Loucy (cell line): ENCODE results near the gene TENM4.

Experiments used
- EZH2phosphoT487 ChIP-seq: fragments of 200-600 bp; IDR thresholded peaks from 2 replicates; pipeline ENCODE4 v1.6.1; 2018; ENCODE audit warnings: antibody characterized with exemption, mild to moderate bottlenecking, moderate library complexity, borderline replicate concordance
- TF ChIP-seq, protein P1 (sequence below): fragments of 200-600 bp; sonication (generic); conservative IDR thresholded peaks from 2 replicates; pipeline ENCODE4 v1.5.1; 2014; ENCODE audit warnings: mild to moderate bottlenecking, antibody characterized with exemption, low read length

DNA sequence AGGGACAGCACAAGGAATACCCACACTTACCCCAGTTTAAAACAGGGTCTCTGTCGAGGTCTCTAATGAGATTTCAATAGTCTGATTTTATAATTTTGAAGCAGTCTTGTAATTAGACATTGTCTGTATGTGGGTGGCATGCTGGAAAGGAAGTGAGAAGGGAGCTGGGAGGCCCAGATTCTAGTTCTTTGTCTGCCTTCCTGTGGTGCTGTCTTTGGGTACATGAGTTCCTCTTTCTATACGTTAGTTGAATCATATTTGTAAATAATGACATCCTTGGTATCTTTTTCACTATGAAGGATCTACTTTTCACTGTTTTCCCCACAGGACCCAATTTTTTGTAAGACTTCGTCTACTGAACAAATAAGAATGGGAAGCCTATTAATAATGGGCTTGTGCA, 42.0 kb upstream of the TENM4 start:
- TF ChIP-seq, protein P1, sequence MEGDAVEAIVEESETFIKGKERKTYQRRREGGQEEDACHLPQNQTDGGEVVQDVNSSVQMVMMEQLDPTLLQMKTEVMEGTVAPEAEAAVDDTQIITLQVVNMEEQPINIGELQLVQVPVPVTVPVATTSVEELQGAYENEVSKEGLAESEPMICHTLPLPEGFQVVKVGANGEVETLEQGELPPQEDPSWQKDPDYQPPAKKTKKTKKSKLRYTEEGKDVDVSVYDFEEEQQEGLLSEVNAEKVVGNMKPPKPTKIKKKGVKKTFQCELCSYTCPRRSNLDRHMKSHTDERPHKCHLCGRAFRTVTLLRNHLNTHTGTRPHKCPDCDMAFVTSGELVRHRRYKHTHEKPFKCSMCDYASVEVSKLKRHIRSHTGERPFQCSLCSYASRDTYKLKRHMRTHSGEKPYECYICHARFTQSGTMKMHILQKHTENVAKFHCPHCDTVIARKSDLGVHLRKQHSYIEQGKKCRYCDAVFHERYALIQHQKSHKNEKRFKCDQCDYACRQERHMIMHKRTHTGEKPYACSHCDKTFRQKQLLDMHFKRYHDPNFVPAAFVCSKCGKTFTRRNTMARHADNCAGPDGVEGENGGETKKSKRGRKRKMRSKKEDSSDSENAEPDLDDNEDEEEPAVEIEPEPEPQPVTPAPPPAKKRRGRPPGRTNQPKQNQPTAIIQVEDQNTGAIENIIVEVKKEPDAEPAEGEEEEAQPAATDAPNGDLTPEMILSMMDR = no peak
- no peak for TF ChIP-seq EZH2phosphoT487
